RWPE1 (cell line): Measurements from ENCODE around the gene RAD51D.

Experiments used
- CTCF ChIA-PET: fragments of 350-600 bp; sonication (Branson Sonifier 250); formaldehyde crosslinking; extraction: SDS; loops from one replicate; lab custom pipeline; 2021; lab: Yijun Ruan, JAX
- POLR2A ChIA-PET: fragments of 400-600 bp; formaldehyde crosslinking; extraction: SDS; loops from one replicate; lab custom pipeline; 2020; ENCODE audit warnings: antibody characterized with exemption; ENCODE audit not compliant: low non-redundant PET; lab: Yijun Ruan, JAX
- DNase-seq: peaks from one replicate; pipeline ENCODE4 v3.0.0; 2012; ENCODE audit warnings: low spot score
- H3K27ac ChIP-seq: fragments of 450-650 bp; 2 replicates; pipeline ENCODE4 v1.5.1; 2017
- TF ChIP-seq, protein P1 (sequence below): fragments of 450-650 bp; conservative IDR thresholded peaks from 2 replicates; pipeline ENCODE4 v1.5.1; 2017; ENCODE audit warnings: low read depth, mild to moderate bottlenecking

RAD51D gene

DNA sequence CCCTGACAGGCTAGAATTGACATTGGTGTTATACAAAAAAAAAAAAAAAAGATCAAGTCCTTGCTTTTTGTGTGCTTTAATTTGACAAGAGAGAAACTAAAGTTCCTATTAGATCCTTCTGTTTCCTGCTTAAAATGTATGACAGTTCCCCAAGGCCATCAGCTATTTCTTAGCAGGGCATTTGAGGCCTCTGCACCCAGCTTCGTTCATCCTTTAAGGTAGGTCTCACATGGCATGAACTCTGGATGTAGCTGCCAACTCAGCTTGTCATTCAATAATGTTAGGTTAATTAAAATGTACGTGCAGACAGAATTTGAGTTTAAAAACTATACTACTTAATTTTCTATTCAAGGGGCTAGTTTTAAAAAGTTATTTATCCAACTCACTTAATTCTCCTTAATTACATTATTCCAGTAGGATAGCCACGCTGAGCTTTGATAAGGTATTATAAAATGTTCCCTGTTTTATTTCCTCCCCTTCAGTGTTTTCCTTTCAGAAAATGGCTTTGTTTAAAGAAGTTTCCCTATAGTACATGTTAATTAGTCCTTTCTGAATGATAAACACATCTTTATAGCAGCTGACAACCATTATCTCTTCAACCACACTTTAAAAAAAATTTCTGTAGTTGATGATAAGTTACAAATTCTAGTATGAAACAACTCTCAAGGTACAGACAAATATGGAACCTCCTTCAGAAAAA lies 55.0 kb downstream of the RAD51D start:
- no peak for DNase-seq
- ChIA-PET CTCF (interaction anchor here (0.8 to 1.1 kb wide), 2 partner anchors 23 to 38 kb away, joined by 3 to 4 read pairs; no protein-coding TSS in a partner anchor), POLR2A (no interaction called here)
- H3K27ac ChIP-seq = no peak overlapping the region
- TF ChIP-seq, protein P1, sequence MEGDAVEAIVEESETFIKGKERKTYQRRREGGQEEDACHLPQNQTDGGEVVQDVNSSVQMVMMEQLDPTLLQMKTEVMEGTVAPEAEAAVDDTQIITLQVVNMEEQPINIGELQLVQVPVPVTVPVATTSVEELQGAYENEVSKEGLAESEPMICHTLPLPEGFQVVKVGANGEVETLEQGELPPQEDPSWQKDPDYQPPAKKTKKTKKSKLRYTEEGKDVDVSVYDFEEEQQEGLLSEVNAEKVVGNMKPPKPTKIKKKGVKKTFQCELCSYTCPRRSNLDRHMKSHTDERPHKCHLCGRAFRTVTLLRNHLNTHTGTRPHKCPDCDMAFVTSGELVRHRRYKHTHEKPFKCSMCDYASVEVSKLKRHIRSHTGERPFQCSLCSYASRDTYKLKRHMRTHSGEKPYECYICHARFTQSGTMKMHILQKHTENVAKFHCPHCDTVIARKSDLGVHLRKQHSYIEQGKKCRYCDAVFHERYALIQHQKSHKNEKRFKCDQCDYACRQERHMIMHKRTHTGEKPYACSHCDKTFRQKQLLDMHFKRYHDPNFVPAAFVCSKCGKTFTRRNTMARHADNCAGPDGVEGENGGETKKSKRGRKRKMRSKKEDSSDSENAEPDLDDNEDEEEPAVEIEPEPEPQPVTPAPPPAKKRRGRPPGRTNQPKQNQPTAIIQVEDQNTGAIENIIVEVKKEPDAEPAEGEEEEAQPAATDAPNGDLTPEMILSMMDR = no peak

DNA sequence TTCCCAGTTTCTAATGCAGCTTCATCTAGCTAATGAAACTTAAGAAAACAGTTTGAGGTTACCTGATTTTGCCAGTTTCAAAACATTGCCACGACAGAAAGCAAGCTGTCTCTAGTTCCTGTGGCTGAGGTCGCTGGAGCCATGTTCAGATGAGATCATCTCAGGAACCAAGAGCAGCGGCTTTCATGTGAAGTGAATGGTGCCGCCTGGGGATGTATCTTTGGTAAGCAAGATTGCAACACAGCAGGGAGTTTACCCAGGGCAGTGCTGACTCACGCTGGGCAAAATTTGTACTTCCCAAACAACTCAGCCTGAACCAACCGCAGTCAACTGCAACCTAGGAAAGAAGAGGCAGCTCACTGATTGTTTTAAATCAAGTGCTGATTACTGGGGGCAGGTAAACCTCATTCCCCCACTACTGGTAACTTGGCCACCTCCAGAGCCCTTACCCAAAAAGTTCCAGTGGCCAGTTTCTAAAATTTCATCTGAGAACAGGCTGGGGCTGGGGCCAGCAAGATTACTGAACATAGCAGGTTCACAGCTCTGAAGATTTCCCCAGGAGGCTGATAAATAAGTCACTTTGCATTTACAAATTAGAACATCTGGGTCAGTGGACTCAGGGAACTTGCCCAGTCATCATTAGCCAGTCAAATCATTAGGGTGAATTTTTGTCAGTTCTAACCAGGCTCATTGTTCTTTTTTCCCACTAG lies 56.0 kb downstream of the RAD51D start, which contains the start of gene RFFL:
Gene RFFL, minus strand, starts transcription at position 194 of the 710 bp plus-strand sequence. CDS start 37,154 bp downstream, outside the sequence.
- peak; percentile 96 for DNase-seq
- ChIA-PET CTCF (interaction anchor here (0.8 to 1.1 kb wide), 2 partner anchors 24 to 39 kb away, joined by 3 to 4 read pairs; no protein-coding TSS in a partner anchor), POLR2A (no interaction called here)
- TF ChIP-seq, protein P1 = peak; percentile 23; the same call in 1 of the 2 replicates
- peak within 1 kb of the TSS; percentile 91 for H3K27ac ChIP-seq

DNA sequence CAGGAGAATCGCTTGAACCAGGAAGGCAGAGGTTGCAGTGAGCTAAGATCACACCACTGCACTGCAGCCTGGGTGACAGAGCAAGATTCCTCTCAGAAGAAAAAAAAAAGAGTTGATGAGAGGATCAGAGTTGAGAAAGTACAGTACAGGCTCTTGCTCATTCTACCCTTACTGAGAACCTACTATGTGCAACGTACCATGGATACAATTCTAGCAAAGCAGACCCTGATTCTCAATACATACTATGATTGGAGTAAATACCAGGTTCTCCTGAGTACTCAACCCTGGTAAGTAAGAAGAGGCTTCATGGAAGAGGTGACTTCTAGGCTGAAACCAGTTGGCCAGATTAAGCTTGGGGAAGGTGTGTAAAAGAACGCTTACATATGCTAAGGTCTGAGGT lies 57.4 kb downstream of the RAD51D start:
- no peak for DNase-seq
- POLR2A ChIA-PET = no interaction called here
- CTCF ChIA-PET = no interaction called here
- TF ChIP-seq, protein P1 = no peak
- no peak overlapping the region; the same call in 1 of the 2 replicates for H3K27ac ChIP-seq

GRCh38 chr17:35057332-35057915 lies 62.2 kb downstream of the RAD51D start:
- ChIA-PET CTCF (interaction anchor here (0.7 kb wide), 2 partner anchors 78 to 755 kb away, joined by 3 read pairs; no protein-coding TSS in a partner anchor), POLR2A (no interaction called here)
- TF ChIP-seq, protein P1 = no peak
- H3K27ac ChIP-seq = no peak overlapping the region
- DNase-seq = no peak

- DNase-seq = no peak
- TF ChIP-seq, protein P1 = no peak
- ChIA-PET CTCF (no interaction called here), POLR2A (interaction anchor here (0.6 kb wide), 1 partner anchor 34 kb away, joined by 3 read pairs; no protein-coding TSS in a partner anchor)
- H3K27ac ChIP-seq = no peak overlapping the region
These were observed 63.6 kb downstream of the RAD51D start for GRCh38 chr17:35056013-35056412.

- POLR2A ChIA-PET = no interaction called here
- no peak for DNase-seq
- TF ChIP-seq, protein P1 = no peak
- CTCF ChIA-PET = no interaction called here
- no peak overlapping the region for H3K27ac ChIP-seq
These were observed 66.5 kb downstream of the RAD51D start for GRCh38 chr17:35053204-35053603.
